Measurements from ENCODE around the gene NEO1. TPM values are rescaled to one million over a fixed set of nuclear protein-coding genes. Genes with fewer than 3 reads are reported as not detected.

Gene NEO1
- total RNA-seq, 1 experiment from 2014 or later: 41.8 TPM

DNA sequence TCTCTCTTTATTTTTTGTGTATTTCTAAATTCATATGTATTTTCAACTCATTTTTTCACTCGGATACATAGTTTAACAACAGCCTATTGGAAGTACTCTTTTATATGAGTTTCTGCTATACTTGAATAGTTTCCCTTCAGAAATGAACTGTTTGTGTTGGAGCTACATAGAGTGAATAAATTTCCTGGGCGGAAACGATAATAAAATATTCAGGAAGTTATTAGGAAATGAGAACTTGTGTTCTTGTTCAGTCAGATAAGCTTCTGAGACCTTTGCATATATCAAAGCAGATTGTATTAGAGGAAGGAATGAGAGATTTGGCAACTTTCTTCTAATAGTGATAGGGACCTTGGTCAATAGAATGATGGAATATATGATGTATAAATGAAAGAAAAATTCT, 27.3 kb downstream of the NEO1 start:
- Mint-ChIP-seq H3K36me3 (ENCODE audit: insufficient read depth in 1 of 3, low read depth in 3 of 3) (0 out of 7 replicates have a peak, but pooled peaks cover 0 to 1% (median 0%) of the 10 kb centered on the region in 3 experiments), H3K9me3 (no peaks in the 10 kb centered on the region; a peak in 1 of 5 replicates), H3K4me3 (no peak overlapping the region), H3K4me1 (peaks cover 16 to 19% of the 10 kb centered on the region in 2 experiments), H3K27me3 (ENCODE audit: low read depth) (no peaks in the 10 kb centered on the region), H3K27ac (no peak overlapping the region)
- H3K4me1 ChIP-seq (ENCODE audit: insufficient read depth, low read length): no peaks in the 10 kb centered on the region
- no peak overlapping the region for H2BK15ac ChIP-seq (ENCODE audit: low read depth, low read length)
- H3K27ac ChIP-seq (ENCODE audit: insufficient read length, low read depth, low read length): no peak overlapping the region
- no peak overlapping the region for H3K56ac ChIP-seq (ENCODE audit: insufficient read length, low read depth, low read length)
- no peak overlapping the region for H4K8ac ChIP-seq (replicated peaks; ENCODE audit: insufficient read length, low read depth, low read length)
- no peak overlapping the region for H4K5ac ChIP-seq (ENCODE audit: insufficient read length, low read depth, low read length)
- H3K9me3 ChIP-seq (ENCODE audit: control insufficient read depth, low read depth, low read length): no peaks in the 10 kb centered on the region
- H3K18ac ChIP-seq (ENCODE audit: insufficient read length, low read depth, low read length): no peak overlapping the region
- H3K14ac ChIP-seq (ENCODE audit: insufficient read depth, low read length): no peak overlapping the region
- H2BK5ac ChIP-seq (ENCODE audit: insufficient read length, low read length): no peak overlapping the region
- H2BK12ac ChIP-seq (ENCODE audit: insufficient read length, low read depth, low read length): no peak overlapping the region
- H2AFZ ChIP-seq (ENCODE audit: low read length): no peak overlapping the region
- DNase-seq: no peak
- peaks cover 3% of the 10 kb centered on the region for H3K79me1 ChIP-seq (ENCODE audit: insufficient read depth, low read depth, low read length, poor library complexity, severe bottlenecking)
- no peak overlapping the region for H3K23ac ChIP-seq (ENCODE audit: insufficient read length, low read depth, low read length)
- H2BK120ac ChIP-seq (ENCODE audit: low read depth, low read length, poor library complexity, severe bottlenecking): no peak overlapping the region
- no peak overlapping the region for H2AK5ac ChIP-seq (ENCODE audit: insufficient read length, low read length)
- H2BK20ac ChIP-seq (ENCODE audit: low read depth, low read length, poor library complexity, severe bottlenecking): no peak overlapping the region
- no peak overlapping the region for H4K91ac ChIP-seq (ENCODE audit: insufficient read length, low read depth, low read length)
- no peak overlapping the region for H3K4ac ChIP-seq (ENCODE audit: low read depth, low read length)
- no peak overlapping the region for H3T11ph ChIP-seq (ENCODE audit: low read length)
- H4K20me1 ChIP-seq (ENCODE audit: control insufficient read depth, insufficient read depth, insufficient read length): no peaks in the 10 kb centered on the region
- no CpG with 5 or more reads among the region's 3 CpGs for WGBS (ENCODE audit: extremely low coverage, insufficient read length, low lambda C conversion rate)
- no peaks in the 10 kb centered on the region for H3K27me3 ChIP-seq (ENCODE audit: insufficient read depth, low read length)
- TF ChIP-seq CTCF (conservative IDR thresholded peaks at IDR 0.05): no peak
- H3K23me2 ChIP-seq (ENCODE audit: insufficient read length, low read depth, low read length, poor library complexity, severe bottlenecking): no peaks in the 10 kb centered on the region
- no peak overlapping the region for H3K9ac ChIP-seq (ENCODE audit: extremely low read depth, insufficient read length, low read length)
- H3K79me2 ChIP-seq (ENCODE audit: insufficient read depth, low read length): peaks cover 5% of the 10 kb centered on the region
- no peak overlapping the region for H3K4me2 ChIP-seq (ENCODE audit: insufficient read depth, insufficient read length, low read length)

Data from H9 (cell line).